ENCODE results near the gene ZHX3. TPM values are rescaled to one million over a fixed set of nuclear protein-coding genes. Genes with fewer than 3 reads are reported as not detected.

Gene ZHX3
- total and polyA plus RNA-seq, 2 of the 13 experiments (the other 11 are each of a cell fraction or from before 2014, with no cell fraction given) = 8.4 to 11.7 TPM

DNA sequence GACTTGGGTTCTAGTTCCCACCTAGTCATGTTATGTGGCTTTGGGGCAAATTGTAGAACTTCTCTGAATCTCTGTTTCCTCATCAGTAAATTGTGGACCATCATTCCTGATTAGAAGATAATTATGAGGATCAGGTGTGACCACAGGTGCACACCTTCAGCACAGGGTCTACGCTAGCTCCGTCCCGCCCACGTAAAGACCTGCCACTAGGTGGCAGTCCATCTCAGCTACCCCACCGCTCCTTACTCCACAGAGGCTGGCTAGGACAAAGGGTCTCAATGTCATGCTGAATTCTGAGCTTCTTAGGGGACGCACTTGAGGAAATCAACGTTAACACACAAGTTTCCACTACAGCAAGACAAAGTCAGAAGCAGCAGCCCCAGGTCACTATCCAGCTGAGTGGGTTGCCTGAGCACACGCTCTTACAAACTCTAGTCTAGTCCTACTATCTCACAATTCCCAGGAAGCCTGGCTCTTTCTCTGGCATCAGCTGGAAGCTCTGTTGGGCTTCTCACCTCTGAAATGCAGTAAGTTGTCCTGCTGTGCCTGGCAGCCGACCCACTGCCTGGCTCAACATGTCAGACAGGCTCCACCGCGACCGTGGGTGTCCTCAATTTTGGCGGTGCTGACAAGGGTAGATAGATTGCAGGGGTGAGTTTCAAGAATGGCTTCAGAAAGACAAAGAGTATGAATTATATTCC is 182.2 kb downstream of the ZHX3 start (continued):
- TF ChIP-seq, protein P1, sequence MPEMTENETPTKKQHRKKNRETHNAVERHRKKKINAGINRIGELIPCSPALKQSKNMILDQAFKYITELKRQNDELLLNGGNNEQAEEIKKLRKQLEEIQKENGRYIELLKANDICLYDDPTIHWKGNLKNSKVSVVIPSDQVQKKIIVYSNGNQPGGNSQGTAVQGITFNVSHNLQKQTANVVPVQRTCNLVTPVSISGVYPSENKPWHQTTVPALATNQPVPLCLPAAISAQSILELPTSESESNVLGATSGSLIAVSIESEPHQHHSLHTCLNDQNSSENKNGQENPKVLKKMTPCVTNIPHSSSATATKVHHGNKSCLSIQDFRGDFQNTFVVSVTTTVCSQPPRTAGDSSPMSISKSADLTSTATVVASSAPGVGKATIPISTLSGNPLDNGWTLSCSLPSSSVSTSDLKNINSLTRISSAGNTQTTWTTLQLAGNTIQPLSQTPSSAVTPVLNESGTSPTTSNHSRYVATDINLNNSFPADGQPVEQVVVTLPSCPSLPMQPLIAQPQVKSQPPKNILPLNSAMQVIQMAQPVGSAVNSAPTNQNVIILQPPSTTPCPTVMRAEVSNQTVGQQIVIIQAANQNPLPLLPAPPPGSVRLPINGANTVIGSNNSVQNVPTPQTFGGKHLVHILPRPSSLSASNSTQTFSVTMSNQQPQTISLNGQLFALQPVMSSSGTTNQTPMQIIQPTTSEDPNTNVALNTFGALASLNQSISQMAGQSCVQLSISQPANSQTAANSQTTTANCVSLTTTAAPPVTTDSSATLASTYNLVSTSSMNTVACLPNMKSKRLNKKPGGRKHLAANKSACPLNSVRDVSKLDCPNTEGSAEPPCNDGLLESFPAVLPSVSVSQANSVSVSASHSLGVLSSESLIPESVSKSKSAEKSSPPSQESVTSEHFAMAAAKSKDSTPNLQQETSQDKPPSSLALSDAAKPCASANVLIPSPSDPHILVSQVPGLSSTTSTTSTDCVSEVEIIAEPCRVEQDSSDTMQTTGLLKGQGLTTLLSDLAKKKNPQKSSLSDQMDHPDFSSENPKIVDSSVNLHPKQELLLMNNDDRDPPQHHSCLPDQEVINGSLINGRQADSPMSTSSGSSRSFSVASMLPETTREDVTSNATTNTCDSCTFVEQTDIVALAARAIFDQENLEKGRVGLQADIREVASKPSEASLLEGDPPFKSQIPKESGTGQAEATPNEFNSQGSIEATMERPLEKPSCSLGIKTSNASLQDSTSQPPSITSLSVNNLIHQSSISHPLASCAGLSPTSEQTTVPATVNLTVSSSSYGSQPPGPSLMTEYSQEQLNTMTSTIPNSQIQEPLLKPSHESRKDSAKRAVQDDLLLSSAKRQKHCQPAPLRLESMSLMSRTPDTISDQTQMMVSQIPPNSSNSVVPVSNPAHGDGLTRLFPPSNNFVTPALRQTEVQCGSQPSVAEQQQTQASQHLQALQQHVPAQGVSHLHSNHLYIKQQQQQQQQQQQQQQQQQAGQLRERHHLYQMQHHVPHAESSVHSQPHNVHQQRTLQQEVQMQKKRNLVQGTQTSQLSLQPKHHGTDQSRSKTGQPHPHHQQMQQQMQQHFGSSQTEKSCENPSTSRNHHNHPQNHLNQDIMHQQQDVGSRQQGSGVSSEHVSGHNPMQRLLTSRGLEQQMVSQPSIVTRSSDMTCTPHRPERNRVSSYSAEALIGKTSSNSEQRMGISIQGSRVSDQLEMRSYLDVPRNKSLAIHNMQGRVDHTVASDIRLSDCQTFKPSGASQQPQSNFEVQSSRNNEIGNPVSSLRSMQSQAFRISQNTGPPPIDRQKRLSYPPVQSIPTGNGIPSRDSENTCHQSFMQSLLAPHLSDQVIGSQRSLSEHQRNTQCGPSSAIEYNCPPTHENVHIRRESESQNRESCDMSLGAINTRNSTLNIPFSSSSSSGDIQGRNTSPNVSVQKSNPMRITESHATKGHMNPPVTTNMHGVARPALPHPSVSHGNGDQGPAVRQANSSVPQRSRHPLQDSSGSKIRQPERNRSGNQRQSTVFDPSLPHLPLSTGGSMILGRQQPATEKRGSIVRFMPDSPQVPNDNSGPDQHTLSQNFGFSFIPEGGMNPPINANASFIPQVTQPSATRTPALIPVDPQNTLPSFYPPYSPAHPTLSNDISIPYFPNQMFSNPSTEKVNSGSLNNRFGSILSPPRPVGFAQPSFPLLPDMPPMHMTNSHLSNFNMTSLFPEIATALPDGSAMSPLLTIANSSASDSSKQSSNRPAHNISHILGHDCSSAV (CRISPR knock-in tag; IDR thresholded peaks at IDR 0.05; ENCODE audit: borderline replicate concordance) = no peak
- TF ChIP-seq NFE2L2 (IDR thresholded peaks at IDR 0.05; ENCODE audit: low read length) = no peak
- TF ChIP-seq, protein P2, sequence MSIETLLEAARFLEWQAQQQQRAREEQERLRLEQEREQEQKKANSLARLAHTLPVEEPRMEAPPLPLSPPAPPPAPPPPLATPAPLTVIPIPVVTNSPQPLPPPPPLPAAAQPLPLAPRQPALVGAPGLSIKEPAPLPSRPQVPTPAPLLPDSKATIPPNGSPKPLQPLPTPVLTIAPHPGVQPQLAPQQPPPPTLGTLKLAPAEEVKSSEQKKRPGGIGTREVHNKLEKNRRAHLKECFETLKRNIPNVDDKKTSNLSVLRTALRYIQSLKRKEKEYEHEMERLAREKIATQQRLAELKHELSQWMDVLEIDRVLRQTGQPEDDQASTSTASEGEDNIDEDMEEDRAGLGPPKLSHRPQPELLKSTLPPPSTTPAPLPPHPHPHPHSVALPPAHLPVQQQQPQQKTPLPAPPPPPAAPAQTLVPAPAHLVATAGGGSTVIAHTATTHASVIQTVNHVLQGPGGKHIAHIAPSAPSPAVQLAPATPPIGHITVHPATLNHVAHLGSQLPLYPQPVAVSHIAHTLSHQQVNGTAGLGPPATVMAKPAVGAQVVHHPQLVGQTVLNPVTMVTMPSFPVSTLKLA (IDR thresholded peaks at IDR 0.05) = no peak
- TF ChIP-seq ZNF34 (CRISPR knock-in tag; IDR thresholded peaks at IDR 0.05; ENCODE audit: borderline replicate concordance) = 0 out of 2 replicates have a peak, but pooled peaks have one; percentile 46
- no peak for TF ChIP-seq REL (CRISPR knock-in tag; conservative IDR thresholded peaks at IDR 0.05)
- no peak; the same call in 1 of the 2 replicates for TF ChIP-seq FOXA3 (CRISPR knock-in tag; IDR thresholded peaks at IDR 0.05)
- TF ChIP-seq FOXJ3 (CRISPR knock-in tag; IDR thresholded peaks at IDR 0.05; ENCODE audit: borderline replicate concordance) = no peak
- no peak for TF ChIP-seq BRD4 (CRISPR knock-in tag; IDR thresholded peaks at IDR 0.05)
- peak; percentile 56; the same call in 1 of the 2 replicates for TF ChIP-seq KMT2B (CRISPR knock-in tag; IDR thresholded peaks at IDR 0.05)
- TF ChIP-seq, protein P3, sequence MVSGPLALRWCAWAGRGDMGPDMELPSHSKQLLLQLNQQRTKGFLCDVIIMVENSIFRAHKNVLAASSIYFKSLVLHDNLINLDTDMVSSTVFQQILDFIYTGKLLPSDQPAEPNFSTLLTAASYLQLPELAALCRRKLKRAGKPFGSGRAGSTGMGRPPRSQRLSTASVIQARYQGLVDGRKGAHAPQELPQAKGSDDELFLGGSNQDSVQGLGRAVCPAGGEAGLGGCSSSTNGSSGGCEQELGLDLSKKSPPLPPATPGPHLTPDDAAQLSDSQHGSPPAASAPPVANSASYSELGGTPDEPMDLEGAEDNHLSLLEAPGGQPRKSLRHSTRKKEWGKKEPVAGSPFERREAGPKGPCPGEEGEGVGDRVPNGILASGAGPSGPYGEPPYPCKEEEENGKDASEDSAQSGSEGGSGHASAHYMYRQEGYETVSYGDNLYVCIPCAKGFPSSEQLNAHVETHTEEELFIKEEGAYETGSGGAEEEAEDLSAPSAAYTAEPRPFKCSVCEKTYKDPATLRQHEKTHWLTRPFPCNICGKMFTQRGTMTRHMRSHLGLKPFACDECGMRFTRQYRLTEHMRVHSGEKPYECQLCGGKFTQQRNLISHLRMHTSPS (CRISPR knock-in tag; IDR thresholded peaks at IDR 0.05; ENCODE audit: low read depth) = no peak
- TF ChIP-seq NRL (CRISPR knock-in tag; IDR thresholded peaks at IDR 0.05; ENCODE audit: borderline replicate concordance) = no peak
- peak; percentile 60 for TF ChIP-seq RXRB (CRISPR knock-in tag; IDR thresholded peaks at IDR 0.05; ENCODE audit: borderline replicate concordance)
- peak; percentile 45; the same call in 1 of the 2 replicates for TF ChIP-seq MIXL1 (CRISPR knock-in tag; IDR thresholded peaks at IDR 0.05)
- TF ChIP-seq, protein P4, sequence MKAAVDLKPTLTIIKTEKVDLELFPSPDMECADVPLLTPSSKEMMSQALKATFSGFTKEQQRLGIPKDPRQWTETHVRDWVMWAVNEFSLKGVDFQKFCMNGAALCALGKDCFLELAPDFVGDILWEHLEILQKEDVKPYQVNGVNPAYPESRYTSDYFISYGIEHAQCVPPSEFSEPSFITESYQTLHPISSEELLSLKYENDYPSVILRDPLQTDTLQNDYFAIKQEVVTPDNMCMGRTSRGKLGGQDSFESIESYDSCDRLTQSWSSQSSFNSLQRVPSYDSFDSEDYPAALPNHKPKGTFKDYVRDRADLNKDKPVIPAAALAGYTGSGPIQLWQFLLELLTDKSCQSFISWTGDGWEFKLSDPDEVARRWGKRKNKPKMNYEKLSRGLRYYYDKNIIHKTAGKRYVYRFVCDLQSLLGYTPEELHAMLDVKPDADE (CRISPR knock-in tag; IDR thresholded peaks at IDR 0.05) = no peak
- no peak for TF ChIP-seq ZNF12 (CRISPR knock-in tag; IDR thresholded peaks at IDR 0.05)
- TF ChIP-seq ARNTL (CRISPR knock-in tag; IDR thresholded peaks at IDR 0.05) = no peak
